ENCODE results near the gene UGT1A1.
A peak's percentile ranks its signal among the peaks of the same experiment; 100 is the strongest.
"Not testable (repeated sequence)": the region's sequence is repeated elsewhere in the genome, so short reads cannot be mapped to it uniquely, and the experiment has no call there.

Gene UGT1A1

DNA sequence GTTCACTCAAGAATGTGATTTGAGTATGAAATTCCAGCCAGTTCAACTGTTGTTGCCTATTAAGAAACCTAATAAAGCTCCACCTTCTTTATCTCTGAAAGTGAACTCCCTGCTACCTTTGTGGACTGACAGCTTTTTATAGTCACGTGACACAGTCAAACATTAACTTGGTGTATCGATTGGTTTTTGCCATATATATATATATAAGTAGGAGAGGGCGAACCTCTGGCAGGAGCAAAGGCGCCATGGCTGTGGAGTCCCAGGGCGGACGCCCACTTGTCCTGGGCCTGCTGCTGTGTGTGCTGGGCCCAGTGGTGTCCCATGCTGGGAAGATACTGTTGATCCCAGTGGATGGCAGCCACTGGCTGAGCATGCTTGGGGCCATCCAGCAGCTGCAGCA, at the start of gene UGT1A1:
Gene UGT1A1 (plus strand): TSS at position 228 of the 400 bp plus-strand sequence. CDS start 18 bp downstream, at position 246.
- DNase-seq (ENCODE audit: low read depth) = no peak

DNA sequence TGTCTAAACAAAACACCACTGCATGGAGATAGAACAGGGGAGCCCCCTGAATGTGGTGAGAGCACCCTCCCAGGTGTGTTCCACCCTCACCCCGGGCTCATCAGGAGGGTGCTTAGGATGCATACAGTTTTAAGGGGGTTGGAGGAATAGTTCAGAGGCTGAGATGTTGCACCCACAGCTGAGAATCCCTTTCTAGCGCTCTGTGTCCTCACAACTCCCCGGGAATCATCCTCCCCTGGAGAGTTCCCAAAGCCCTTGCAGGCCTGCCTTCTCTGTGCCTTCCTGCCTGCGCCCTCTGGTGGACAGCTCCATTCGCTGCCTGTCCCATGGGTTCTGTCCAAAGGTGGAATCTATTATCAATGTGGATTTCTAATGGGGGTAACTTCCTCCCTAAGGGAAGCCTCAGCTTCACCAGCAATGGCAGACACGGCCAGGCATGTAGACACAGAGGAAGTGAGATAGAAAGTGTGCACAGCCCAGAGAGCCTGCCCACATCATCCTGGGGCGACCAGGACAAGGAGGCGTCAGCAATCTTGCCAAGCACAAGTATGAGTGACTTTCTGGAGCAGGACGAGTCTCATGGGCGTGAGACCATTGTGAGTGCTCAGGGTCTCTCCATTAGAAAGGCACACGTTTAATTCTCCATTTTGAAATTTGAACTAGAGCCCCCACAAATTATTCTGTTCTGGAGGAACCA, 48.6 kb upstream of the UGT1A1 start:
- DNase-seq (ENCODE audit: low read depth) = peak; percentile 40

DNA sequence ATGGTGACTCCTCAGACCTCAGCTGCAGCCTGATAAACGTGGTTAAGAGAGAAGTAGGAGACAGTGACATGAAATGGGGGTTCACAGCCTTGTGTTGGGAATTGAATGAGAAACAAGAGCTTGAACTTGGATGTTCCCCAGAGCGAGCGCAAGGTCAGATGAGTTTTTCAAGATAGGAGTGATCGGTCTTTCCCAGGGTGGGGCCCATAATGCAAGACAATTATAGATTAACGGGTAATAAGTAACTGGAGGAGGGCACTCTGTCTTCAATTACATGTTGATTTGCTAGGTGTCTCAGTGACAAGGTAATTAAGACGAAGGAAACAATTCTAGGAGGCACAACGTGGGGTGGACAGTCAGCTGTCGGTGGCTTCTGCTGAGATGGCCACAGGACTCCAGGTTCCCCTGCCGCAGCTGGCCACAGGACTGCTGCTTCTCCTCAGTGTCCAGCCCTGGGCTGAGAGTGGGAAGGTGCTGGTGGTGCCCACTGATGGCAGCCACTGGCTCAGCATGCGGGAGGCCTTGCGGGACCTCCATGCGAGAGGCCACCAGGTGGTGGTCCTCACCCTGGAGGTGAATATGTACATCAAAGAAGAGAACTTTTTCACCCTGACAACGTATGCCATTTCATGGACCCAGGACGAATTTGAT, 47.3 kb upstream of the UGT1A1 start, which contains the start of gene UGT1A5:
Gene UGT1A5 (plus strand): TSS at position 297 of the 651 bp plus-strand sequence. CDS start 85 bp downstream, at position 382.
- no peak for DNase-seq (ENCODE audit: low read depth)

DNA sequence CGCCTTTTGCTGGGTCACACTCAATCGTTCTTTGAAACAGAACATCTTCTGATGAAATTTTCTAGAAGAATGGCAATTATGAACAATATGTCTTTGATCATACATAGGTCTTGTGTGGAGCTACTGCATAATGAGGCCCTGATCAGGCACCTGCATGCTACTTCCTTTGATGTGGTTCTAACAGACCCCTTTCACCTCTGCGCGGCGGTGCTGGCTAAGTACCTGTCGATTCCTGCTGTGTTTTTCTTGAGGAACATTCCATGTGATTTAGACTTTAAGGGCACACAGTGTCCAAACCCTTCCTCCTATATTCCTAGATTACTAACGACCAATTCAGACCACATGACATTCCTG, 46.8 kb upstream of the UGT1A1 start:
- DNase-seq (ENCODE audit: low read depth) = no peak

DNA sequence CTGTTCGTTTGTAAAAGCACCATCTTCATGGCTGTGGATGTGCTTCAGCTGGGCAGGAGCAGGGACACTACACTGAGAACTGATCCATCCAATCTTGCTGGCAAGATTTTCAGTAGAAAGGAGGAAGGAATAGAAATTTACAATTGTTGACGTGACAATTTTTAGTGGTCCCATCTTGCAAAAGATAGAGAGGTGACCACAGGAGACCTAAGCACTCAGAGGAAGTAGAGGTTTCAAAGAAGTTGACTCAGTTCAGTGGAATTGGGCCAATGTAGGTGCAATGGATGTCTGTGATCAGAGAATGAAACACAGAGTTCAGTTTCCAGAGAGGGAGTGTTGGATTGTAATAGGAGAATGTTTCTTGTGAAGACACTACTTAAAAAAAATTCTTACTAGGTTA, 45.9 kb upstream of the UGT1A1 start:
- DNase-seq (ENCODE audit: low read depth) = no peak

DNA sequence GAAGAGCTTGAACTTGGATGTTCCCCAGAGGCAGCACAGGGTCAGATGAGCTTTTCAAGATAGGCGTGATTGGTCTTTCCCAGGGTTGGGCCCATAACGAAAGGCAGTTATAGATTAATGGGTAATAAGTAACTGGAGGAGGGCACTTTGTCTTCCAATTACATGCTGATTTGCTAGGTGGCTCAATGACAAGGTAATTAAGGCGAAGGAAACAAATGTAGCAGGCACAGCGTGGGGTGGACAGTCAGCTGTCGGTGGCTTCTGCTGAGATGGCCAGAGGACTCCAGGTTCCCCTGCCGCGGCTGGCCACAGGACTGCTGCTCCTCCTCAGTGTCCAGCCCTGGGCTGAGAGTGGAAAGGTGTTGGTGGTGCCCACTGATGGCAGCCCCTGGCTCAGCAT, 41.5 kb upstream of the UGT1A1 start, which contains the start of gene UGT1A4:
Gene UGT1A4 (plus strand): TSS at position 185 of the 400 bp plus-strand sequence. CDS start 85 bp downstream, at position 270.
- no peak for DNase-seq (ENCODE audit: low read depth)

DNA sequence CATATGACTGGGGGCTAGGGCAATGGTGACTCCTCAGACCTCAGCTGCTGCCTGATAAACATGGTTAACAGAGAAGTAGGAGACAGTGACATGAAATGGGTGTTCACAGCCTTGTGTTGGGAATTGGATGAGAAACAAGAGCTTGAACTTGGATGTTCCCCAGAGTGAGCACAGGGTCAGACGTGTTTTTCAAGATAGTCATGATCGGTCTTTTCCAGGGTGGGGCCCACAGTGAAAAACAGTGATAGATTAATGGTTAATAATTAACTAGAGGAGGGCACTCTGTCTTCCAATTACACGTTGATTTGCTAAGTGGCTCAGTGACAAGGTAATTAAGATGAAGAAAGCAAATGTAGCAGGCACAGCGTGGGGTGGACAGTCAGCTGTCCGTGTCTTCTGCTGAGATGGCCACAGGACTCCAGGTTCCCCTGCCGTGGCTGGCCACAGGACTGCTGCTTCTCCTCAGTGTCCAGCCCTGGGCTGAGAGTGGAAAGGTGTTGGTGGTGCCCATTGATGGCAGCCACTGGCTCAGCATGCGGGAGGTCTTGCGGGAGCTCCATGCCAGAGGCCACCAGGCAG, 31.3 kb upstream of the UGT1A1 start, which contains the start of gene UGT1A3:
Gene UGT1A3 (plus strand): TSS at position 320 of the 579 bp plus-strand sequence. CDS start 85 bp downstream, at position 405.
- no peak for DNase-seq (ENCODE audit: low read depth)

DNA sequence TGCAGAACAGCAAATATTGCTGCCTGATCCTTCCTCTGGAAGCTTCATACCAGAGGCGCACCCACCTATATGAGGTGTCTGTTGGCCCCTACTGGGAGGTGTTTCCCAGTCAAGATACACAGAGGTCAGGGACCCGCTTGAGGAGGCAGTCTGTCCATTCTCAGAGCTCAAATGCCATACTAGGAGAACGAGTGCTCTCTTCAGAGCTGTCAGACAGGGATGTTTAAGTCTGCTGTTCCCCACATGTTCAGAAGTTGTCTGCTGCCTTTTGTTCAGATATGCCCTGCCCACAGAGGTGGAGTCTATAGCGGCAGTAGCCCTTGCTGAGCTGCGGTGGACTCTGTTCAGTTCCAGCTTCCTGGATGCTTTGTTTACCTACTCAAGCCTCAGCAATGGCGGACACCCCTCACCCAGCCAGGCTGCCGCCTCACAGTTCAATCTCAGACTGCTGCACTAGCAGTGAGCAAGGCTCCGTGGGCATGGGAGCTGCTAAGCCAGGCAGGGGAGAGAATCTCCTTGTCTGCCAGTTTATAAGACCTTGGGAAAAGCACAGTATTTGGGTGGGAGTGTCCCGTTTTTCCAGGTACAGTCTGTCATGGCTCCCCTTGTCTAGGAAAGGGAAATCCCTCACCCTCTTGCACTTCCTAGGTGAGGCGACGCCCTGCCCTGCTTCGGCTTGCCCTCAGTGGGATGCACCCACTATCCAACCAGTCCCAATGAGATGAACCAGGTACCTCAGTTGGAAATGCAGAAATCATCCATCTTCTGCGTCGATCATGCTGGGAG, 23.0 kb upstream of the UGT1A1 start:
- DNase-seq (ENCODE audit: low read depth) = not testable (repeated sequence)

DNA sequence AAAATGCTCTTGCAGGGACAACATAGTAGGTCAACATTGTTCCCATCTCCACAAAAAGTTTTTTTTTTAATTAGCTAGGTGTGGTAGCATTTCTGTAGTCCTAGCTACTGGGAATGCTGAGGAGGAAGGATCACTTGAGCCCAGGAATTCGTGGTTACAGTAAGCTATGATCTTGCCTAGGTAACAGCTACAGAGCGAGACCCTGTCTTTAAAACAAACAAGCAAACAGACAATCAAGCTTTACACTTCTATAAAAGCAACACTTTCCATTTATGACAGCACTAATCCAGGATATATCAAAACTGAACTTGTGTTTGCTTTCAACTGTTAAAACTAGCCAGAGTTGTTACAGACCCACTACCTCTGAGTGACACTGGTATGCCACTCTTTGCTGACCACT, 19.2 kb upstream of the UGT1A1 start:
- DNase-seq (ENCODE audit: low read depth) = no peak

DNA sequence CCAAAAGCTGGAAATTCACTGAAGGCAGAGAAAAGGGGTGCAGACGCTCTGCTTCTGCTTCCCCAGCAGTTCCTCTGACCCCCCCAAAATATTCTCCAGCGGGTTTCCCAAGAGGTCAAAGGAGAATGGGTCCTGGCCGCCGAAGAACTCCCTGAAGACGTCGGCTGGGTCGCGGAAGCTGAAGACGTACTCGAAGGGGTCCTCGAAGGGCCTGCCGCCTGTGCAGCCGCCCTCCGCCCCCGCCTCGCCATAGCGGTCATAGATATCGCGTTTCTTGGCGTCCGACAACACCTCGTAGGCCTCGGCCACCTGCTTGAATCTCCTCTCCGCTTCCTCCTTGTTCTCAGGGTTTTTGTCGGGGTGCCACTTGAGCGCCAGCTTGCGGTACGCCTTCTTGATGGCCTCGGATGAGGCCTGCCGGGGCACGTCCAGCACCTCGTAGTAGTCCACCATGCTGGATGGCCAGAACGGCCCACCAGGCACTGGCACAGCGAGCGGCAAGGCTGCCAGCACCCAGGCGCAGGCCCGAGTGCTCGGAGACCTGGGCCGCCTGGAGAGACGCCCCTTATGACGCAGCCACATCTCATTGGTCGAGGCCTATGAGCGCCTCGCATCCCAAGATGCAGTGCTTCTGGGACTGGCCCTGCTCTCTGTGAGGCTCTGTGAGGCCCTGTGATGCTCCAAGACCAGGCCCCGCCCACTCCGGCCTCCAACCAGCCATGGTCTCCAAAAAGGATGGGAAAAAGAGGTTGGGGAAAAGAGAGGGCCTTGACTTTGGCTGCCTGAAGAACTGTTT, 16.4 kb upstream of the UGT1A1 start:
- DNase-seq (ENCODE audit: low read depth) = no peak

DNA sequence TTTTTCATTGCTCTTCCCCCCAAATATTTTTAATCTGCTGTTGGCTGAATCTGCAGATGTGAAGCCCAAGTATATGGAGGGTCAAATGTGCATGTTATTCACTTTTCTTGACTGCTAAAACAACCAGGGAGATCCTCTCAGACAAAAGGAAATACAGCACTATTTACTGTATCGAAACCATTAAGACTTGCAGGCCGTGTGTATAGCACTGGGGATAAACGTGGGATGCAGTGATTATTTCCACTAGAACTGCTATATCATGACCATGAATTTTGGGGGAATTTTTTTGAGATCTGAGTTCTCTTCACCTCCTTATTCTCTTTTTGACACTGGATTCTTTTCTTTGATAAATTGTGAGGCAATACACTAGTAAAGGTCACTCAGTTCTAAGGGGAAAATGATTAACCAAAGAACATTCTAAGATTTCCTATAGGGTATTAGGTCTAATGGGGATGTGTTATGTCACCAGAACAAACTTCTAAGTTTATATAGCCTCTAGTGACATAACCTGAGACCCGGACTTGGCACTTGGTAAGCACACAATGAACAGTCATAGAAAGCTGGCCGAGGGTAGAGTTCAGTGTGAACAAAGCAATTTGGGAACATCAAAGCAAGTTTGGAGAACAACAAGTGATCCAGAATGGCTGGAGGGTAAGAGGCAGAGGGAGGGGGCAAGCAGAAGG, 14.9 kb upstream of the UGT1A1 start:
- no peak for DNase-seq (ENCODE audit: low read depth)

DNA sequence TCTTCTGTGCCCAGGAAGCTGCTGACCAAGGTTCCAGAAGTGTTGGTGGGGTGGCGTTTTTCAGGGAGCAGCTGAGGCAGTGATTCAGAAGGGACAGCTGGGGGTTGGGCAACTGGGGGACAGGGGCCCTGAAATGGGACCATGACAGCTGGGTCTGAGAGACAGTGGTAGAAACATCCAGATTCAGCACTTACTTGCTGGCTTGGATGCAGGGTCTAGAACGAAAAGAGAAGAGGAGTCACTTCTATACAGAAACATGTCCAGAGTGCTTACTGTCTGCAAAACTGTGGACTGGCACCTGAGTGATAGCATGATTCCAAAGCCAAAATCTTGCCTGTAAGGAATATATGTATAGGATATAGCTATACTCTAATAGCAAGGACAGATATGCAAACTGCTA, 14.2 kb upstream of the UGT1A1 start:
- not testable (repeated sequence) for DNase-seq (ENCODE audit: low read depth)

DNA sequence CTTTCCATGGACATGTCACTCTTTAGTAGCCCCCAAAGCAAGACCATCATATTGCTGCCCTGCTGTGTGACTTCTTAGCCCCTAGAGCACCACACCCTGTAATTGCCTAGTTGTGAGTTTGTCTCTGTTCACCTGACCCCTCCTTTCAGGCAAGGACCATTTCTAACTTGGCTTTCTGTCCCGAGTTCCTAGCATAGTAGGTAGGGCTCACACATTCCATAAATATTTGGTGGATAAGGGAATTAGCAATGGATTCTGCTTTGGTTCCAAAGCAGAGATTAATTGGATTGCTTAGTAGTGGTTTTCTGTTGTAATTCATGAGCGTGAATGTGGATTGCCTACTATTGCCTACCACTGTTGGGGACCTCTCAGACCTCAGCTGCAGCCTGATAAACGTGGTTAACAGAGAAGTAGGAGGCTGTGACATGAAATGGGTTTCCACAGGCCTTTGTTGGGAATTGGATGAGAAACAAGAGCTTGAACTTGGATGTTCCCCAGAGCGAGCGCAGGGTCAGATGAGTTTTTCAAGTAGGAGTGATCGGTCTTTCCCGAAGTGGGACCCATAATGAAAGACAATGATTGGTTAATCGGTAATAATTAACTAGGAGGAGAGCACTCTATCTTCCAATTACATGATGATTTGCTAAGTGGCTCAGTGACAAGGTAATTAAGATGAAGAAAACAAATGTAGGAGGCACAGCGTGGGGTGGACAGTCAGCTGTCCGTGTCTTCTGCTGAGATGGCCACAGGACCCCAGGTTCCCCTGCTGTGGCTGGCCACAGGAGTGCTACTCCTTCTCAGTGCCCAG, 13.4 kb upstream of the UGT1A1 start:
- no peak for DNase-seq (ENCODE audit: low read depth)

DNA sequence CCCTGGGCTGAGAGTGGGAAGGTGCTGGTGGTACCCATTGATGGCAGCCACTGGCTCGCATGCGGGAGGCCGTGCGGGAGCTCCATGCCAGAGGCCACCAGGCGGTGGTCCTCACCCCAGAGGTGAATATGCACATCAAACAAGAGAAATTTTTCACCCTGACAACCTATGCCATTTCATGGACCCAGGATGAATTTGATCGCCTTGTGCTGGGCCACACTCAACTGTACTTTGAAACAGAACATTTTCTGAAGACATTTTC, 12.9 kb upstream of the UGT1A1 start:
- DNase-seq (ENCODE audit: low read depth) = no peak

DNA sequence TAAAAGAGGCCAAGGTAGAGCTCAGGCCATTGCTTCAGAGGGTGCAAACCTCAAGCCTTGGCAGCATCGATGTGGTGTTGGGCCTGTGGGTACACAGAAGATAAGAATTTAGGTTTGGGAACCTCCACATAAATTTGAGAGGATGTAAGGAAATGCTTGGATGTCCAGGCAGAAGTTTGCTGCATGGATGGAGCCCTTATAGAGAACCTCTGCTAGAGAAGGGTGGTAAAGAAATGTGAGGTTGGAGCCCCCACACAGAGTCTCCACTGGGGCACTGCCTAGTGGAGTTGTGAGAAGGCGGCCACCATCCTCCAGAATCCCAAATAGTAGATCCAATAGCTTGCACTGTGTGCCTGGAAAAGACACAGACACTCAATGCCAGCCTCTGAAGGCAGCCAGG, 9.4 kb upstream of the UGT1A1 start:
- not testable (repeated sequence) for DNase-seq (ENCODE audit: low read depth)

DNA sequence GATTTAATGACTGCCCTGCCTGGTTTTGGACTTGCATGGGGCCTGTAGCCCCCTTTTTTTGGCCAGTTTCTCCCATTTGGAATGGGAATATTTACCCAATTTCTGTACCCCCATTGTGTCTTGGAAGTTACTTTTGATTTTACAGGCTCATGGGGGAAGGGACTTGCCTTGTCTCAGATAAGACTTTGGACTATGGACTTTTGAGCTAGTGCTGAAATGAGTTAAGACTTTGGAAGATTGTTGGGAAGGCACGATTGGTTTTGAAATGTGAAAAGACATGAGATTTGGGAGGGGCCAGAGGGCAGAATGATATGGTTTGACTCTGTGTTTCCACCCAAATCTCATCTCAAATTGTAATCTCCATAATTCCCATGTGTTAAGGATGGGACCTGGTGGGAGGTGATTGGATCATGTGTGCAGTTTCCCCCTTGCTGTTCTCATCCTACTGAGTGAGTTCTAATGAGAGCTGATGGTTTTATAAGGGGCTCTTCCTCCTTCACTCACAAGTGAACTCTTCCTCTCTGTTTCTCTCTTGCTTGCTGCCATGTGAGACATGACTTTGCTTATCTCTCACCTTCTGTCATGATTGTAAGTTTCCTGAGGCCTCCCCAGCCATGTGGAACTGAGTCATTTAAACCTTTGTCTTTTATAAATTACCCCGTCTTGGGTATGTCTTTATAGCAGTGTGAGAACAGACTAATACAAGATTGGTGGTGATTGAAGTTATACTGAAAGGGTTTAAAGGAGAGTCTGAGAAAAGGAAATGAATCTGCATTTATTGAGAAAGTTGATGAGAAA, 8.7 kb upstream of the UGT1A1 start:
- not testable (repeated sequence) for DNase-seq (ENCODE audit: low read depth)

DNA sequence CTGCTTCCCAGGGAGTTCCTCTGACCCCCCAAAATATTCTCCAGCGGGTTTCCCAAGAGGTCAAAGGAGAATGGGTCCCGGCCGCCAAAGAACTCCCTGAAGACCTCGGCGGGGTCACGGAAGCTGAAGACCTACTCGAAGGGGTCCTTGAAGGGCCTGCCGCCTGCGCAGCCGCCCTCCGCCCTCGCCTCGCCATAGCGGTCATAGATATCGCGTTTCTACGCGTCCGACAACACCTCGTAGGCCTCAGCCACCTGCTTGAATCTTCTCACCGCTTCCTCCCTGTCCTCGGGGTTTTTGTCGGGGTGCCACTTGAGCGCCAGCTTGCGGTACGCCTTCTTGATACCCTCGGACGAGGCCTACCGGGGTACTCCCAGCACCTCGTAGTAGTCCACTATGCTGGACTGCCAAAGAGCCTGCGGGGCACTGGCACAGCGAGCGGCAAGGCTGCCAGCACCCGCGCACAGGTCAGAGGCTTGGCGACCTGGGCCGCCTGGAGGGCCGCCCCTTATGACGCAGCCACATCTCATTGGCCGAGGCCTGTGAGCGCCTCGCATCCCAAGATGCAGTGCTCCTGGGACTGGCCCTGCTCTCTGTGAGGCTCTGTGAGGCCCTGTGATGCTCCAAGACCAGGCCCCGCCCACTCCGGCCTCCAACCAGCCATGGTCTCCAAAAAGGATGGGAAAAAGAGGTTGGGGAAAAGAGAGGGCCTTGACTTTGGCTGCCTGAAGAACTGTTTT, 5.0 kb upstream of the UGT1A1 start:
- no peak for DNase-seq (ENCODE audit: low read depth)

DNA sequence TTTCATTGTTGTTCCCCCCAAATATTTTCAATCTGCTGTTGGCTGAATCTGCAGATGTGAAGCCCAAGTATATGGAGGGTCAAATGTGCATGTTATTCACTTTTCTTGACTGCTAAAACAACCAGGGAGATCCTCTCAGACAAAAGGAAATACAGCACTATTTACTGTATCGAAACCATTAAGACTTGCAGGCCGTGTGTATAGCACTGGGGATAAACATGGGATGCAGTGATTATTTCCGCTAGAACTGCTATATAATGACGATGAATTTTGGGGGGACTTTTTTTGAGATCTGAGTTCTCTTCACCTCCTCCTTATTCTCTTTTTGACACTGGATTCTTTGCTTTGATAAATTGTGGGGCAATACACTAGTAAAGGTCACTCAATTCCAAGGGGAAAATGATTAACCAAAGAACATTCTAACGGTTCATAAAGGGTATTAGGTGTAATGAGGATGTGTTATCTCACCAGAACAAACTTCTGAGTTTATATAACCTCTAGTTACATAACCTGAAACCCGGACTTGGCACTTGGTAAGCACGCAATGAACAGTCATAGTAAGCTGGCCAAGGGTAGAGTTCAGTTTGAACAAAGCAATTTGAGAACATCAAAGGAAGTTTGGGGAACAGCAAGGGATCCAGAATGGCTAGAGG, 3.5 kb upstream of the UGT1A1 start:
- DNase-seq (ENCODE audit: low read depth) = no peak

Data from activated T-helper 9 cell treated with anti-CD3 and anti-CD28 coated beads, Interleukin-2, amount 50 U/mL, for 16 hours (primary cell).